Mesothelial cell of epicardium (in vitro differentiated cells): Measurements from ENCODE around the gene IL1F10. TPM values are rescaled to one million over a fixed set of nuclear protein-coding genes. Genes with fewer than 3 reads are reported as not detected.

Source experiments
- DNase-seq, 2 experiments: peaks; one replicate each; pipeline ENCODE4 v3.0.0; 2021; ENCODE audit warnings: low spot score in 2 of 2; ENCODE audit not compliant: unreplicated experiment in 2 of 2
- H3K27ac Mint-ChIP-seq: 2 replicates; pipeline ENCODE4 v1.8.0; 2021; ENCODE audit warnings: mixed read lengths
- H3K27me3 Mint-ChIP-seq: 2 replicates; pipeline ENCODE4 v1.8.0; 2021; ENCODE audit warnings: low read depth, mixed read lengths
- H3K36me3 Mint-ChIP-seq: 2 replicates; pipeline ENCODE4 v1.8.0; 2021; ENCODE audit warnings: mixed read lengths
- H3K4me1 Mint-ChIP-seq: 2 replicates; pipeline ENCODE4 v1.8.0; 2021; ENCODE audit warnings: mixed read lengths
- H3K4me3 Mint-ChIP-seq: 2 replicates; pipeline ENCODE4 v1.8.0; 2021; ENCODE audit warnings: mild to moderate bottlenecking, moderate library complexity, mixed read lengths
- H3K9me3 Mint-ChIP-seq: 2 replicates; pipeline ENCODE4 v1.8.0; 2021; ENCODE audit warnings: mixed read lengths
- CTCF ChIP-seq: fragments of 200-600 bp; sonication (generic); IDR thresholded peaks from one replicate; pipeline ENCODE4 v1.5.0; 2021; ENCODE audit warnings: antibody characterized with exemption; ENCODE audit not compliant: unreplicated experiment
- total RNA-seq: library from RNA; stranded (reverse); gene quantifications from 3 replicates; pipeline ENCODE4 v1.2.1, GENCODE V29; 2021

Gene IL1F10
- total RNA-seq, 1 donor from 2014 or later = not detected

- H3K9me3 Mint-ChIP-seq = no peaks in the 10 kb centered on the region
- no peaks in the 10 kb centered on the region for H3K36me3 Mint-ChIP-seq
- DNase-seq = no peak
- H3K4me3 Mint-ChIP-seq = no peak overlapping the region
- H3K4me1 Mint-ChIP-seq = no peaks in the 10 kb centered on the region
- no peak for TF ChIP-seq CTCF
- peaks cover 74% of the 10 kb centered on the region for H3K27me3 Mint-ChIP-seq
- no peak overlapping the region for H3K27ac Mint-ChIP-seq
Measured at GRCh38 chr2:113081488-113082210, 13.9 kb downstream of the IL1F10 start.

DNA sequence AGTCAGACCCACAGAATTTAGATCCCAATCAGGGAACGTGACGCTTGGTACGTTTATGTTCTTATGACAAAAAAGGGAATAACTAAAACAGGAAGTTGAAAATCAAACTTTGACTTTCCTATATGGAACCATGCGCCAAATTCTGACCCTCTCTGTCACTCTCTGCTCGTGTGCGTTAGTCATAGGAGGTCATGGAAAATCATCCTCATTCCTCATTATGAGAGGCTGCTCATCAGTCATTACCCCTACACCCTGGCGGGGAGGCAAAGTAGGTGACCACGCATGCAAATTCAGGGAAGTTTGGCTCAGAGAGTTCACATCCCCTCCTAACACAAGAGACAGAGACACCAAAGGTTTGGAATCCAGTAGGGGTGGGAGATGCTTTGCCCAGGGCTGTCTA lies 15.5 kb downstream of the IL1F10 start:
- Mint-ChIP-seq H3K9me3 (no peaks in the 10 kb centered on the region), H3K27ac (no peak overlapping the region), H3K4me3 (no peak overlapping the region), H3K36me3 (no peaks in the 10 kb centered on the region), H3K4me1 (no peaks in the 10 kb centered on the region), H3K27me3 (peaks cover 68% of the 10 kb centered on the region)
- no peak for TF ChIP-seq CTCF
- DNase-seq = no peak

- H3K36me3 Mint-ChIP-seq = no peaks in the 10 kb centered on the region
- no peak for TF ChIP-seq CTCF
- no peak overlapping the region for H3K4me3 Mint-ChIP-seq
- H3K4me1 Mint-ChIP-seq = no peaks in the 10 kb centered on the region
- H3K27ac Mint-ChIP-seq = no peak overlapping the region
- H3K9me3 Mint-ChIP-seq = no peaks in the 10 kb centered on the region
- DNase-seq = no peak
- peaks cover 59% of the 10 kb centered on the region for H3K27me3 Mint-ChIP-seq
Measured at GRCh38 chr2:113084249-113085000, 16.7 kb downstream of the IL1F10 start.

DNA sequence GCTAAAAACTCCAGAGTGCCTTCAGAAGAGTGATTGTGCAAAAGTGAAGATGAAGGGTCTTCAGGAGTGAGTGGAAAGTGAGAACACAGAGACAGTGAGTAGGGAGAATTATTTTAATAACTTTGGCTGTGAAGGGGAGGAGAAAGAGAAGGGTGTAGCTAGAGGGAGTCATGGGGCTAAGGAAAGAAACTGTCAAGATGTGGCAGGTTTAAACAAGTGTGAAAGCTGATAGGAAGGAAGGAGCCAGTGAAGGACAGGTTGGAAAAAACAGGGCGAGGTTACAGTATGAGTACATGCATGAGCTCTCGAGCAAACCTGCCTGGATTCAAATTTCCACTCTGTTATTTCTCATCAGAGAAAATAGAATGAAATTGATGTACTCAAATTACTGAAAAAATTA lies 17.8 kb downstream of the IL1F10 start:
- no peak overlapping the region for H3K27ac Mint-ChIP-seq
- no peak overlapping the region for H3K4me3 Mint-ChIP-seq
- no peaks in the 10 kb centered on the region for H3K36me3 Mint-ChIP-seq
- no peak for TF ChIP-seq CTCF
- peaks cover 49% of the 10 kb centered on the region for H3K27me3 Mint-ChIP-seq
- no peaks in the 10 kb centered on the region for H3K9me3 Mint-ChIP-seq
- no peaks in the 10 kb centered on the region for H3K4me1 Mint-ChIP-seq
- no peak for DNase-seq

DNA sequence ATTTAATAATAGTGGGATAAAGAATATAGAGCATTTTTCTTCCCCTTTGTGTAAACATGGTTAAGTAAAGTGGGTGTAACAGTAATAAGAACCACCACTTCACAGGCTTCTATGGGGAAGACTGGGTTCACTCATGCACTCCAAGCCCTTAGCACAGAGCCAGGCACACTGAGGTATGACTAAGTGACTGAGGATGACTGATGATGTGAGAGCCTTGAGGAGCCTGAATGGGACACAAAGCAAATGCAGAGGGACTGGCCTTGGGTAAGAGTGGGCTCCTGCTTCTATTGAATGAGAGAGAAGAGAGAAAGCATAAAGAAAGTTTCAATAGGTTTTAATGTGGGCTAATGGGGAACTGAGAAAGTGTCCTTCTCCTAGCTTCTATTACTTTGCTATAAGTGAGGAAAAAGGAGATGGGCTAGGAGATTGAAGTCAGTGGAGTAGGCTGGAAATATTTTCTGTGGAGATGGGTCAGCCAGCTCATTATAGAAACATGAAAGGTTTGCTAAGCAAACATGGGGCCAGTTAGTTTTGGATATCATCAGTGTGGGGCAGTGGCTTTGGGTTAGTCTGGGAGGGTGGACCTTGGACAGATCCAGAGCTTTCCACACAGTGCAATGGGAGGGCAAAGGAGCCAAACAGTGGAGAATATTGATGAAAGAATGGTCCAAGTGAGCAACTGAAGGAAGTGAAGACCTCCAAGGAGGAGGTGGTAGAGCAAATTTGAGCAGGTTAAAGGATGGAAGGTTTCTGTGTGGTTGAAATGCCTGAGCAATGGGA lies 20.6 kb downstream of the IL1F10 start:
- Mint-ChIP-seq H3K9me3 (no peaks in the 10 kb centered on the region), H3K4me3 (no peak overlapping the region), H3K4me1 (no peaks in the 10 kb centered on the region), H3K27me3 (peaks cover 29% of the 10 kb centered on the region), H3K27ac (no peak overlapping the region), H3K36me3 (no peaks in the 10 kb centered on the region)
- DNase-seq = no peak
- TF ChIP-seq CTCF = no peak
